K562 (cell line): Measurements from ENCODE around the gene CEP19. TPM values are rescaled to one million over a fixed set of nuclear protein-coding genes. Genes with fewer than 3 reads are reported as not detected.

Source experiments
- ARHGAP35 ChIP-seq: fragments of 450-650 bp; IDR thresholded peaks from 2 replicates; pipeline ENCODE4 v1.6.1; 2018; ENCODE audit not compliant: partially characterized antibody
- CC2D1A ChIP-seq: fragments of 450-650 bp; IDR thresholded peaks from 2 replicates; pipeline ENCODE4 v1.6.1; 2017; ENCODE audit warnings: mild to moderate bottlenecking
- CCNT2 ChIP-seq: IDR thresholded peaks from 2 replicates; pipeline ENCODE4 v1.6.1; 2011; ENCODE audit warnings: borderline replicate concordance, low read depth, mild to moderate bottlenecking, moderate library complexity, mixed read lengths, low read length; ENCODE audit not compliant: insufficient read length; ENCODE audit errors: extremely low read depth
- CREB1 ChIP-seq, 2 experiments: sonication (generic) in 1 of 2; formaldehyde crosslinking in 1 of 2; IDR thresholded peaks; 2 replicates each; pipeline versions ENCODE4 v1.6.1 to v1.8.0; 2012 to 2022; ENCODE audit warnings: inconsistent platforms in 1 of 2, mild to moderate bottlenecking in 1 of 2, missing genetic modification reagents in 1 of 2, moderate library complexity in 1 of 2
- ETV6 ChIP-seq, 3 experiments: fragments of 150-350 bp in 1 of 3; sonication (generic) in 1 of 3; formaldehyde crosslinking in 1 of 3; IDR thresholded peaks; 2 replicates each; pipeline versions ENCODE4 v1.6.1 to v1.8.0; 2014 to 2022; ENCODE audit warnings: borderline replicate concordance in 2 of 3, low read depth in 2 of 3, antibody characterized with exemption in 1 of 3, low read length in 1 of 3, mild to moderate bottlenecking in 1 of 3, missing genetic modification reagents in 1 of 3
- FOXP1 ChIP-seq: sonication (generic); formaldehyde crosslinking; IDR thresholded peaks from 2 replicates; pipeline ENCODE4 v1.8.0; 2022; ENCODE audit warnings: mild to moderate bottlenecking, missing genetic modification reagents
- GATA2 ChIP-seq: sonication (generic); formaldehyde crosslinking; IDR thresholded peaks from 2 replicates; pipeline ENCODE4 v1.4.0; 2020; ENCODE audit warnings: mild to moderate bottlenecking, missing genetic modification reagents
- HNRNPK ChIP-seq: fragments of 200-400 bp; formaldehyde crosslinking; IDR thresholded peaks from one replicate; pipeline ENCODE4 v1.6.1; 2018; ENCODE audit warnings: mild to moderate bottlenecking, low read depth, low read length; ENCODE audit not compliant: poor library complexity, severe bottlenecking
- HNRNPUL1 ChIP-seq: fragments of 200-400 bp; formaldehyde crosslinking; IDR thresholded peaks from 2 replicates; pipeline ENCODE4 v1.6.1; 2017; ENCODE audit warnings: low read length
- JUNB ChIP-seq: fragments of 450-650 bp; formaldehyde crosslinking; conservative IDR thresholded peaks from 2 replicates; pipeline ENCODE4 v1.4.0; 2020; ENCODE audit warnings: mild to moderate bottlenecking
- MEIS2 ChIP-seq: fragments of 450-650 bp; IDR thresholded peaks from 2 replicates; pipeline ENCODE4 v1.6.1; 2014; ENCODE audit warnings: mild to moderate bottlenecking; ENCODE audit not compliant: partially characterized antibody
- MXD1 ChIP-seq: fragments of 250-450 bp; sonication (Bioruptor Pico); IDR thresholded peaks from 2 replicates; pipeline ENCODE4 v1.8.0; 2021; ENCODE audit warnings: borderline replicate concordance, mild to moderate bottlenecking, moderate library complexity; ENCODE audit not compliant: poor library complexity, severe bottlenecking
- NCOA2 ChIP-seq, 2 experiments: fragments of 450-650 bp; IDR thresholded peaks; 2 replicates each; pipeline ENCODE4 v1.6.1; 2018; ENCODE audit warnings: mild to moderate bottlenecking in 2 of 2, moderate library complexity in 1 of 2; ENCODE audit not compliant: partially characterized antibody in 2 of 2
- NR4A1 ChIP-seq, 2 experiments: fragments of 250-450 bp in 1 of 2; fragments of 450-650 bp in 1 of 2; sonication (Bioruptor Pico) in 1 of 2; IDR thresholded peaks; 2 replicates each; pipeline versions ENCODE4 v1.4.0 to v1.6.1; 2016 to 2020; ENCODE audit warnings: mild to moderate bottlenecking in 2 of 2, missing compliant biosample characterization in 1 of 2, missing genetic modification characterization in 1 of 2, moderate library complexity in 1 of 2
- PHB ChIP-seq: fragments of 250-450 bp; sonication (Bioruptor Pico); IDR thresholded peaks from 2 replicates; pipeline ENCODE4 v1.5.0; 2021
- POLR2B ChIP-seq: fragments of 450-650 bp; IDR thresholded peaks from 2 replicates; pipeline ENCODE4 v1.6.1; 2018; ENCODE audit warnings: low read depth; ENCODE audit not compliant: partially characterized antibody
- PRDM10 ChIP-seq: fragments of 450-650 bp; IDR thresholded peaks from 2 replicates; pipeline ENCODE4 v1.6.1; 2018; ENCODE audit not compliant: partially characterized antibody
- TEAD1 ChIP-seq, 2 experiments: fragments of 450-650 bp in 1 of 2; sonication (generic) in 1 of 2; formaldehyde crosslinking; IDR thresholded peaks; 2 replicates each; pipeline versions ENCODE4 v1.4.0 to v1.8.0; 2020 to 2022; ENCODE audit warnings: mild to moderate bottlenecking in 2 of 2, missing genetic modification reagents in 1 of 2
- ZNF639 ChIP-seq, 2 experiments: fragments of 200-800 bp in 1 of 2; sonication (Bioruptor generic) in 1 of 2; sonication (generic) in 1 of 2; formaldehyde crosslinking in 1 of 2; IDR thresholded peaks in 1 of 2; conservative IDR thresholded peaks in 1 of 2; 2 replicates each; pipeline versions ENCODE4 v1.5.0 to v1.6.1; 2016 to 2020; ENCODE audit warnings: missing compliant biosample characterization in 1 of 2, missing genetic modification characterization in 1 of 2, missing genetic modification reagents in 1 of 2
- polyA plus RNA-seq, 8 experiments: library from polyadenylated mRNA; depleted of rRNA in 4 of 8; stranded (reverse) in 5 of 8; unstranded in 3 of 8; fragments of >200 nt; fragmentation: Nextera tagmentation in 2 of 8; fragmentation: Illumina TruSeq in 1 of 8; extraction: Ambion mirVana in 2 of 8; extraction: Trizol in 1 of 8; gene quantifications; 2 replicates each; pipeline versions ENCODE4 v1.2.1 to v1.2.3, GENCODE V29; 2011 to 2014; ENCODE audit warnings: inconsistent platforms in 1 of 8, missing spikeins in 1 of 8
- total RNA-seq, 7 experiments: library from RNA; depleted of rRNA in 6 of 7; stranded (reverse); fragments of >200 nt in 6 of 7; fragmentation: Illumina TruSeq in 2 of 7; extraction: Trizol in 2 of 7; gene quantifications; 2 replicates each; pipeline versions ENCODE4 v1.2.1 to v1.2.3, GENCODE V29; 2011 to 2021; ENCODE audit warnings: low replicate concordance in 1 of 7

Gene CEP19
- total and polyA plus RNA-seq, 9 of the 15 experiments (the other 6 are each of a cell fraction or from before 2014, with no cell fraction given): 2.5 to 4.5 (median 3.7) TPM

DNA sequence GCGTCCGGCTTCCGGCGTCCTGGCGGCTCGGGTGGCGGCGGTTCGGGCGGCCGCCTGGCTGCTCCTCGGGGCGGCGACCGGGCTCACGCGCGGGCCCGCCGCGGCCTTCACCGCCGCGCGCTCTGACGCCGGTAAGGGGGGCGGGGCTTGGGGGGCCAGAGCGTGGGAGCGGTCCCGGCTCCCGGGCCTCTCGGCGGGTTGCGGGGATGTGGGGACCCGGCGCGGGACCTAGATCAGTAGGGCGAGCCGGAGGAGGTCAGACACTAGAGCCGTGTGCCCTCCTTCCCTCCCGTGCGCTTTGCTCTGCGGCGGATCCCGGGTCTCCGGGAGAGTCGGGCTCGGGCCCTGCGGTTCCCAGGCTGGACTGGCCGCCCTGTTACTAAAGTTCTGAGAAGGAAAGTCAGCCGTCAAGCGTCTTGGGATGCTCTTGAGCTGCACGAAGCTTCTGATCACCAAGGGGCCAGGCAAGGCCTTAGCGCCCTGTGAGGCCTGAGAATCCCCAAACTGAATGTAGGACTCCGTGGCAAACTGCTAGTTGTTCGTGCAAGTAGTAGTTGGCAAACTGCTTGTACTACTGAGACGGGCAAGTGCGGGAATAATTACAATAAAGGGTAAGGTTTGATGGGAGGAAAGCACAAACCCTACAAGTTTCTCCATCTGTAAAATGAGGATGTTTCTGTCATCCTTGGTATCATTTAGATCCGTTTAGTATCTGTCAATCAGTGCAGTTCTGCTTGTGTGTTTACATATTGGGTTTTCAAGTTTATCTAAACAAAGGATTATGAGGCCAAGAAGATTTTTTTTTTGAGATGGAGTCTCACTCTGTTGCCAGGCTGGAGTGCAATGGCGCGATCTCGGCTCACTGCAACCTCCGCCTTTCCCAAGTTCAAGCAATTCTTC lies 714 bp upstream of the CEP19 start (continued):
- TF ChIP-seq PRDM10 (no peak), JUNB (CRISPR knock-in tag) (no peak), MXD1 (no peak), ETV6 (IDR thresholded peaks at IDR 0.05; ENCODE audit: borderline replicate concordance in 1 of 2, low read depth in 2 of 2, low read length in 1 of 2) (no peak), ETV6 (CRISPR knock-in tag; IDR thresholded peaks at IDR 0.05; ENCODE audit: borderline replicate concordance) (no peak), PHB (CRISPR knock-in tag) (no peak), MEIS2 (peak; percentile 37), HNRNPUL1 (no peak), TEAD1 (CRISPR knock-in tag; IDR thresholded peaks at IDR 0.05) (0 out of 4 replicates have a peak, but pooled peaks of 1 of the 2 experiments have one; percentile 23), CREB1 (IDR thresholded peaks at IDR 0.05) (no peak), CREB1 (CRISPR knock-in tag; IDR thresholded peaks at IDR 0.05) (no peak), ZNF639 (CRISPR knock-in tag; conservative IDR thresholded peaks at IDR 0.05 in 1 of 2, IDR thresholded peaks at IDR 0.05 in 1 of 2) (peak in 1 of 2 experiments; percentile 93; a peak in 1 of 4 replicates), GATA2 (CRISPR knock-in tag) (no peak), NR4A1 (CRISPR knock-in tag; IDR thresholded peaks at IDR 0.05) (no peak), NR4A1 (tag; IDR thresholded peaks at IDR 0.05) (no peak), CCNT2 (peak; percentile 48), FOXP1 (CRISPR knock-in tag) (peak; percentile 48; the same call in 1 of the 2 replicates), ARHGAP35 (no peak), NCOA2 (IDR thresholded peaks at IDR 0.05; ENCODE audit: partially characterized antibody in 2 of 2) (no peak), CC2D1A (no peak), POLR2B (no peak), HNRNPK (no peak)
